NB4 (cell line): ENCODE data around the gene CDCA5.

Experiments used
- POLR2A ChIP-seq: IDR thresholded peaks from 2 replicates; pipeline ENCODE4 v1.6.1; 2011; ENCODE audit warnings: mild to moderate bottlenecking; ENCODE audit not compliant: insufficient read length; ENCODE audit errors: extremely low read depth
- TF ChIP-seq, protein P1 (sequence below): IDR thresholded peaks from 2 replicates; pipeline ENCODE4 v1.6.1; 2011; ENCODE audit warnings: low read depth, low read length

GRCh38 chr11:65087216-65087615 is 3.4 kb upstream of the CDCA5 start:
- no peak for TF ChIP-seq POLR2A
- TF ChIP-seq, protein P1, sequence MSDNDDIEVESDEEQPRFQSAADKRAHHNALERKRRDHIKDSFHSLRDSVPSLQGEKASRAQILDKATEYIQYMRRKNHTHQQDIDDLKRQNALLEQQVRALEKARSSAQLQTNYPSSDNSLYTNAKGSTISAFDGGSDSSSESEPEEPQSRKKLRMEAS = no peak
